HCT116 (cell line): ENCODE measurements around the gene ATP13A2.
A peak's percentile ranks its signal among the peaks of the same experiment; 100 is the strongest.

Experiments
- CTCF ChIP-seq, 3 experiments: fragments of 200-600 bp in 1 of 3; sonication (generic) in 1 of 3; IDR thresholded peaks in 2 of 3; conservative IDR thresholded peaks in 1 of 3; 2 replicates each; pipeline ENCODE4 v1.5.1; 2012 to 2017; ENCODE audit warnings: low read depth in 2 of 3, low read length in 2 of 3, antibody characterized with exemption in 1 of 3, borderline replicate concordance in 1 of 3, control low read depth in 1 of 3, mild to moderate bottlenecking in 1 of 3, mixed read lengths in 1 of 3, mixed run types in 1 of 3, moderate library complexity in 1 of 3; ENCODE audit not compliant: insufficient read depth in 1 of 3
- EZH2 ChIP-seq: fragments of 200-600 bp; sonication (generic); IDR thresholded peaks from 2 replicates; pipeline ENCODE4 v1.6.1; 2017; ENCODE audit warnings: antibody characterized with exemption, mixed run types
- EZH2phosphoT487 ChIP-seq: fragments of 200-600 bp; IDR thresholded peaks from 2 replicates; pipeline ENCODE4 v1.6.1; 2018; ENCODE audit warnings: antibody characterized with exemption, borderline replicate concordance
- JUND ChIP-seq: IDR thresholded peaks from 2 replicates; pipeline ENCODE4 v1.6.1; 2012
- MAX ChIP-seq: IDR thresholded peaks from 2 replicates; pipeline ENCODE4 v1.6.1; 2012
- POLR2A ChIP-seq: IDR thresholded peaks from 2 replicates; pipeline ENCODE4 v1.7.0; 2011; ENCODE audit warnings: borderline replicate concordance; ENCODE audit not compliant: insufficient read depth, insufficient read length; ENCODE audit errors: extremely low read depth
- POLR2AphosphoS5 ChIP-seq: IDR thresholded peaks from 2 replicates; pipeline ENCODE4 v1.6.1; 2011; ENCODE audit warnings: mild to moderate bottlenecking, low read depth, low read length, moderate library complexity
- RAD21 ChIP-seq: IDR thresholded peaks from 2 replicates; pipeline ENCODE4 v1.6.1; 2012; ENCODE audit warnings: low read depth, mild to moderate bottlenecking
- REST ChIP-seq: IDR thresholded peaks from 2 replicates; pipeline ENCODE4 v1.6.1; 2012; ENCODE audit warnings: low read depth
- SIN3A ChIP-seq: IDR thresholded peaks from 2 replicates; pipeline ENCODE4 v1.6.1; 2012; ENCODE audit warnings: low read depth
- SP1 ChIP-seq: IDR thresholded peaks from 2 replicates; pipeline ENCODE4 v1.6.1; 2012; ENCODE audit warnings: low read depth
- TCF7L2 ChIP-seq: IDR thresholded peaks from 2 replicates; pipeline ENCODE4 v1.7.0; 2011; ENCODE audit warnings: borderline replicate concordance, inconsistent platforms; ENCODE audit not compliant: insufficient read depth, insufficient read length; ENCODE audit errors: extremely low read depth
- ZFX ChIP-seq: fragments of 450-650 bp; IDR thresholded peaks from 2 replicates; pipeline ENCODE4 v1.6.1; 2017
- ZNF274 ChIP-seq: fragments of 200-500 bp; sonication (Bioruptor generic); IDR thresholded peaks from 2 replicates; pipeline ENCODE4 v1.6.1; 2014; ENCODE audit warnings: mild to moderate bottlenecking, low read depth, low read length, inconsistent platforms

- TF ChIP-seq CTCF (IDR thresholded peaks at IDR 0.05 in 2 of 3, conservative IDR thresholded peaks at IDR 0.05 in 1 of 3; ENCODE audit: borderline replicate concordance in 1 of 3, insufficient read depth in 1 of 3, low read depth in 2 of 3, low read length in 2 of 3) (no peak), EZH2 (no peak), EZH2phosphoT487 (no peak), ZNF274 (no peak), POLR2A (no peak), POLR2AphosphoS5 (no peak), REST (no peak), ZFX (peak; percentile 2; the same call in 1 of the 2 replicates), TCF7L2 (no peak), SIN3A (no peak), MAX (no peak), JUND (no peak), SP1 (no peak), RAD21 (no peak)
These were observed 32.0 kb downstream of the ATP13A2 start for GRCh38 chr1:16979475-16980327.
